GM12875 (cell line): ENCODE measurements around the gene CEP63.

ENCODE experiments used
- H3K4me3 ChIP-seq: one replicate; pipeline ENCODE4 v1.5.1; 2011; ENCODE audit warnings: low read depth, low read length, control low read depth
- CTCF ChIP-seq: IDR thresholded peaks from 2 replicates; pipeline ENCODE4 v1.5.1; 2011; ENCODE audit warnings: low read depth, mild to moderate bottlenecking, control low read depth, inconsistent platforms, low read length, moderate library complexity, borderline replicate concordance; ENCODE audit not compliant: insufficient read depth

The CEP63 gene

DNA sequence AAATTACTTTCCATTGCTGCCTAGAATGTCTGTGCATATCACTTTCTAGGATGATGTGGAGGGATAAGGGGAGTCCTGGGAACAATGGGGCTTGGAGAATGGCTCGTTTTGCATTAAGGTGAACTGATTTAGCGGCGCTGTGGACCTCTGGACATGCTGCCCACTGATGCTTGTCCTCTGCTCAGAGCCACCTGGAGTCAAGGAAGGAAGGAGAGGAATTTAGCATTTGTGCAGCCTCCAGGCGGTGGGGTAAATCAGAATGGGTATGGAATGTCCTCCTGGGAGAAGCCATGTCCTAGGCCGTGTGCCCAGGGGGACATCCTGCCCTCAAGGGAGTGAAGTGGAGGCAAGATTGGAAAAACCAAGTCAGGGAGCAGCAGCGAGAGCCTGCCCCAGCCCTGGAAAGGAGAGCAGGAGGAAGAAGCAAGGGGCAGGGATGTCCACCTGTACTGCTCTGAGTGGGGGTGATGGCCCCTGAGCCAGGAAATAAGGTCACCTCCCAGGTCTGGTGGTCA lies 127.2 kb downstream of the CEP63 start:
- H3K4me3 ChIP-seq = no peak overlapping the region
- no peak for TF ChIP-seq CTCF

GRCh38 chr3:134614955-134615354 lies 129.1 kb downstream of the CEP63 start:
- TF ChIP-seq CTCF = no peak
- no peak overlapping the region for H3K4me3 ChIP-seq

- no peak overlapping the region for H3K4me3 ChIP-seq
- no peak for TF ChIP-seq CTCF
Measured at GRCh38 chr3:134615743-134616142, 129.9 kb downstream of the CEP63 start.

- no peak for TF ChIP-seq CTCF
- no peak overlapping the region for H3K4me3 ChIP-seq
Measured at GRCh38 chr3:134617608-134618477, 132.0 kb downstream of the CEP63 start.

- H3K4me3 ChIP-seq = no peak overlapping the region
- TF ChIP-seq CTCF = no peak
Measured at GRCh38 chr3:134618478-134619300, 132.8 kb downstream of the CEP63 start.

DNA sequence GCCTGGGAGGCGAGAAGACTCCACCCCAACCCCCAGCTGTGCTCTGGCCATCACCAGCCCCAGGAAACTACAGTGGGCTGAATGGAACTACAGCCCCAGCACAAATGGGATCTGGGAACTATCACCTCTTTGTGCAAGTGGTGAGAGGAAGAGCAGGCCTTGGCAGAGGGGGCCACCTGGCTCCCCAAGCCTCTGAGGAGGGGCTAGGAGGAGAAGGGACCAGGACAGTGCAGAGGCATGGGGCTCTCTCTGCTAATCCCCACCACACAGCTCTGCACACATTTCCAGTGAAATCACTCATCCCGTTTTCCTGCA lies 133.4 kb downstream of the CEP63 start:
- TF ChIP-seq CTCF = no peak

More for the DNA sequence above, 133.4 kb downstream of the CEP63 start:
- no peak overlapping the region for H3K4me3 ChIP-seq
